Stimulated activated CD8-positive, alpha-beta memory T cell treated with anti-CD3 and anti-CD28 coated beads, Interleukin-15, amount 100 ng/mL, for 24 hours (primary cell): ENCODE measurements around the gene BORCS5.
"Not testable (repeated sequence)": the region's sequence is repeated elsewhere in the genome, so short reads cannot be mapped to it uniquely, and the experiment has no call there.

Experiments
- DNase-seq: peaks from one replicate; pipeline ENCODE4 v3.0.0-alpha.2; 2020; ENCODE audit warnings: low read depth

Gene BORCS5

GRCh38 chr12:12356896-12357718 lies at the start of gene BORCS5:
TSS of gene BORCS5 (plus strand) at chr12:12357078. CDS start at chr12:12357452, 374 bp downstream.
- DNase-seq, result peak; percentile 91

- not testable (repeated sequence) for DNase-seq
Observed at GRCh38 chr12:12310695-12311094, 46.2 kb upstream of the BORCS5 start.

DNA sequence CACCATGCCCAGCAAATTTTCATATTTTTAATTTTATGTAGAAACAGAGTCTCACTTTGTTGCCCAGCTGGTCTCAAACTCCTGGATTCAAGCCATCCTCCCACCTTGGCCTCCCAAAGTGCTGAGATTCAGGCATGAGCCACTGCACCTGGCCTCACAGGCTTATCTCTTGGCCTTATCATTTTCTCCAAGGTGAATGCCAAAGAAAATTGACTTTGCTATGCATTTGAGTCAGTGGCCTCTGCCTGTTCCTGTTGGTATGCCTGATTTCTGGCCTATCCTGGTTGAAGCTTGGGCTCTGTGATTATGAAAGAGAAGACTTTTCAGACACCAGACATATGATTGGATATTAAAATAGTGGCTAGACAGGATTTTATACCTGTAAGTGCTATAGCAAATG lies 41.0 kb upstream of the BORCS5 start:
- no peak for DNase-seq

DNA sequence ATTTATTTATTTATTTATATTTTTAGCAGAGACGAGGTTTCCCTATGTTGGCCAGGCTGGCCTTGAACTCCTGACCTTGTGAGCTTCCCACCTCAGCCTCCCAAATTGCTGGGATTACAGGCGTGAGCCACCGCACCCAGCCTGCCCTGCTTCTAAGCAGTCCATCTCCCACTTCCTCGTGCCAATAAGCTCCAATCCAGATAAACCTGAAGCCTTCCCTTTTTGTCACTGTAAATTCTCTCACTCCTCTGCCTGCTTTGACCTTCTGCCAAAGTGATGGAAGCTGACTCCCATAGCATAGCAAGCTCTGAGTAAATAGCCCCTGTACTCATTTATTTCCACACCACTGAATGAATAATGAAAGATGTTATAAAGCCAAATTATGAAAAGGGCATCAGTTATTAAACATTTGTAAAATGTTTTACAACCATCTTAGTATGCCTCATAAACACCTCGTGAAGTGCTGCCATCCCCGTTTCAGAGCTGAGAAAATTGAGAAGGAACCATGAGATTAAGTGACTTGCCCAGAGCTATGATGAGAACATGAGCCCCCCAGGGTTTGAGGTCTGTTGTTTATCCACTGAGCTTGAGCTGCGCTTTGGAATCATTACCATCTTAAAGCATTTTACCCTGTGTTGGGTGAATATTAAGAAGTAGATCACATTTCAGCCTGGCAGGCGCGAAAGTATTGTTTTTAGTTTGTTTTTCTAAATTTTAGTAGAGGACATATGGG lies 37.3 kb upstream of the BORCS5 start:
- DNase-seq, result no peak

GRCh38 chr12:12323118-12323517 lies 33.8 kb upstream of the BORCS5 start:
- DNase-seq, result no peak

- no peak for DNase-seq
Observed at GRCh38 chr12:12323591-12323990, 33.3 kb upstream of the BORCS5 start.

- DNase-seq, result no peak
Observed at GRCh38 chr12:12326262-12326661, 30.6 kb upstream of the BORCS5 start.

GRCh38 chr12:12327802-12328201 lies 29.1 kb upstream of the BORCS5 start:
- no peak for DNase-seq

DNA sequence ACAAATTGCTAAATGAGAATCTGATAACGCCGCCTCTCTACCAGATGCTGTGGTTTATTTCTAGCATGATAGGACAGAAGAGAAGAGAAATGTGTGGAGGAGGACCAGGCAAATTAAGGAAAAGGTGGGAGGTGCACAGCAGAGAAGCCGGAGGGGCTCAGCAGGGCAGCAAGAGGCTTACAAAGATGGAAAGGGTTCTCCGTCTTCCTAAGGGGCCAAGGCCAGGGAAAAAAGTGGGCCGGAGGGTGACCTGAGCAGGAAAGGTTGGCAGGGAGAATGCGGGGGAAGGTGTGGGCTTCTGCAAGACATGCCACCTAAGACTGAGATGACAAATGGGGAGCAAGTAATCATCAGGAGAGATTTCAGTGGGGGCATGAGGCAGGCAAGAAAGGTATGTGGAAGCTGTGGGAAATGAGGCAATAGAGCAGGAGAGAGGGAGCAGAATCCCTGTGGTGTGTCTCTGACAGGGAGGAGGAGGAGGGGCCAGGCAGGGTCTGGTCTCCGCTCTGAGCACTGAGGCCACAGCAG lies 25.6 kb upstream of the BORCS5 start:
- DNase-seq, result no peak

- DNase-seq, result no peak
Observed at GRCh38 chr12:12331896-12332295, 25.0 kb upstream of the BORCS5 start.

GRCh38 chr12:12333407-12334366 lies 23.2 kb upstream of the BORCS5 start:
- no peak for DNase-seq

DNA sequence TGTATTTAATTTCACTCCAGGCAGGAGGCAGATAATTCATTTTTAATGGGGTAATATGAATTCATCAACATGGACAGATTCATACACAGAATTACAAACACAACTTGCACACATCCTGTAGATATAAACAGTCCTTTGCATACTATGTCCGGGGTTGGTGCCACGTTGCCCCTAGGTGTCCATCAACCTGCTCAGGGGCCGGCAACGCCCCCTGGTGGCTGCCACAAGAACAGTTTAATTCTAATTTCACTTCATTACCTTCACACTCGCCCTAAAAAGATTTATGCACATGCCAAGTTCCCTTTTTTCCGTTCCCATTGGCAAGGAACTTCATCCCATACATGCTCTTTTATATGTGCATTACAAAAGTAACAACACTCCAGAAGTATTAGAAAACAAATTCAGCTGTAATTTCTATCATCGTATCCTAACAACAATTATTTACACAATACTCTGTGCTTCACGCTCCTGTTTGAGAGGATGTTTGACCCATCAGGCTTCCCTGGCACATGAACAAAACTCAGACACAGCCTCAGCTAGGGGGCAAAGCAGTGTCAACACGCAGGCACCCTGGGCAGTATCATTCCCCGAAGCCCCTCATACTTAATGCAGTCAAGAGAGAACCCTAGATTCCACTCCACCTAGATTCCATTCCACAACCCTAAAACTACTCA lies 22.4 kb upstream of the BORCS5 start:
- peak; percentile 42 for DNase-seq

- DNase-seq, result no peak
Observed at GRCh38 chr12:12336049-12336411, 20.8 kb upstream of the BORCS5 start.

DNA sequence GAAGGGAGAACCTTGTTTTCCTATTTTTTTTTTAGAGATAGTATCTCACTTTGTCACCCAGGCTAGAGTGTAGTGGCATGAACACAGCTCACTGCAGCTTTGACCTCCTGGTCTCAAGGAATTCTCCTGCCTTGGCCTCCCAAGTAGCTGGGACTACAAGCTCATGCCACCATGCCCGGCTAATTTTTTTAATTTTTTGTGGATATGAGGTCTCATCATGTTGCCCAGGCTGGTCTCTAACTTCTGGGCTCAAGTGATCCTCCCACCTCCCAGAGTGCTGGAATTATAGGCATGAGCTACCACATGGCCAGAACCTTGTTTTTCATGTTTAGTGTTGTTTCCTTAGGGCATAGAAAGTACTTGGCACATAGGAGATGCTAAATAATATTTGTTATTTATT lies 20.4 kb upstream of the BORCS5 start:
- no peak for DNase-seq

- no peak for DNase-seq
Observed at GRCh38 chr12:12338527-12339168, 18.2 kb upstream of the BORCS5 start.

- DNase-seq, result peak; percentile 6
Observed at GRCh38 chr12:12349711-12350665, 6.9 kb upstream of the BORCS5 start, which contains the start of gene MANSC1. TSS of gene MANSC1 (minus strand) at chr12:12350242. CDS start at chr12:12343314, 6,928 bp downstream.

- DNase-seq, result no peak
Observed at GRCh38 chr12:12350868-12351463, 5.9 kb upstream of the BORCS5 start.

DNA sequence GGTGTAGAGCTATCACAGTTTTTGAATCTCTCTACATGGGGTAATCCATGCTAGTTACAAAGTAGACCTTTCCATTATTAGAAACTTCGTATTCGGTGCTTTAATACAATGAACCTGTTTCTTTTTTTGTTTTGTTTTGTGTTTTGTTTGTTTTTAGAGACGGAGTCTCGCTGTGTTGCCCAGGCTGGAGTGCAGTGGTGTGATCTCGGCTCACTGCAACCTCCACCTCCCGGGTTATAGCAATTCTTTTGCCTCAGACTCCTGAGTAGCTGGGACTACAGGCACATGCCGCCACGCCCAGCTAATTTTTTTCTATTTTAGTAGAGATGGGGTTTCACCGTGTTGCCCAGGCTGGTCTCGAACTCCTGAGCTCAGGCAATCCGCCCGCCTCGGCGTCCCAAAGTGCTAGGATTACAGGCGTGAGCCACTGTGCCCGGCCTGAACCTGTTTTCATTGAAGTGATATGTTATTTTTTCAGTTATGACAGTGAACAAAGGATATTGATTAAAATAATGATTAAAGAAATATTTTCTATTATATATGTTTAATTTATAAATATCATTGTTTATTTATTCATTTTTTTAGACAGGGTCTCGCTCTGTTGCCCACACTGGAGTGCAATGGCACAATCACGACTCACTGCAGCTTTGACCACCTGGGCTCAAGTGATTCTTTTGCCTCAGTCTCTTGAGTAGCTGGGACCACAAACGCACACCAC lies 5.3 kb upstream of the BORCS5 start:
- not testable (repeated sequence) for DNase-seq

DNA sequence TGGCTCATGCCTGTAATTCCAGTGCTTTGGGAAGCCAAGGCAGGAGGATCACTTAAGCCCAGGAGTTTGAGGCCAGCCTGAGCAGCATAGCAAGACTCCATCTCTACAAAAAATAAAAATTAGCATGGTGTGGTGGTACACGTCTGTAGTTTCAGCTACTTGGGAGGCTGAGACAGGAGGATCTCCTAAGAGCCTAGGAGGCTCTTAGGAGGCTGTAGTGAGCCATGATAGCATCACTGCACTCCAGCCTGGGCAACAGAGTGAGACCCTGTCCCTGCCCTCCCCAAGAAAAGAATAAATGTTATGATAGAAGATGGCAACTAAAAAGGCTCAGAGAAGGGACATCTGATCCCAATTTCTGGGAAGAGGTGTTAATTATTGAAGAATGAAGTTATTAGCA lies 3.6 kb upstream of the BORCS5 start:
- no peak for DNase-seq
